Endothelial cell (in vitro differentiated cells): Measurements from ENCODE around the gene GLTPD2. TPM values are rescaled to one million over a fixed set of nuclear protein-coding genes. Genes with fewer than 3 reads are reported as not detected.

Source experiments
- DNase-seq: peaks from one replicate; pipeline ENCODE4 v3.0.0; 2021; ENCODE audit warnings: low spot score
- H3K27ac Mint-ChIP-seq: one replicate; pipeline ENCODE4 v1.8.0; 2021; ENCODE audit warnings: mixed read lengths, inconsistent platforms; ENCODE audit not compliant: unreplicated experiment
- H3K27me3 Mint-ChIP-seq: one replicate; pipeline ENCODE4 v1.8.0; 2021; ENCODE audit warnings: mild to moderate bottlenecking, moderate library complexity, mixed read lengths, inconsistent platforms; ENCODE audit not compliant: unreplicated experiment
- H3K36me3 Mint-ChIP-seq: one replicate; pipeline ENCODE4 v1.8.0; 2021; ENCODE audit warnings: mild to moderate bottlenecking, low read depth, mixed read lengths, inconsistent platforms; ENCODE audit not compliant: unreplicated experiment
- H3K4me1 Mint-ChIP-seq: one replicate; pipeline ENCODE4 v1.8.0; 2021; ENCODE audit warnings: mild to moderate bottlenecking, mixed read lengths, inconsistent platforms; ENCODE audit not compliant: unreplicated experiment
- H3K4me3 Mint-ChIP-seq: one replicate; pipeline ENCODE4 v1.8.0; 2021; ENCODE audit warnings: mild to moderate bottlenecking, mixed read lengths, inconsistent platforms; ENCODE audit not compliant: unreplicated experiment
- H3K9me3 Mint-ChIP-seq: one replicate; pipeline ENCODE4 v1.8.0; 2021; ENCODE audit warnings: mixed read lengths, inconsistent platforms; ENCODE audit not compliant: unreplicated experiment
- total RNA-seq: library from RNA; stranded (reverse); fragmentation: NEBNext Ultra II Directional; extraction: Animal tissue kit (Norgen Biotek cat#: 25700); gene quantifications from one replicate; pipeline ENCODE4 v1.2.1, GENCODE V29; 2021; ENCODE audit not compliant: unreplicated experiment
- TF ChIP-seq, protein P1 (sequence below): fragments of 200-600 bp; sonication (generic); IDR thresholded peaks from one replicate; pipeline ENCODE4 v1.5.0; 2021; ENCODE audit warnings: antibody characterized with exemption; ENCODE audit not compliant: unreplicated experiment

Gene GLTPD2
- total RNA-seq, 1 donor from 2014 or later = not detected

DNA sequence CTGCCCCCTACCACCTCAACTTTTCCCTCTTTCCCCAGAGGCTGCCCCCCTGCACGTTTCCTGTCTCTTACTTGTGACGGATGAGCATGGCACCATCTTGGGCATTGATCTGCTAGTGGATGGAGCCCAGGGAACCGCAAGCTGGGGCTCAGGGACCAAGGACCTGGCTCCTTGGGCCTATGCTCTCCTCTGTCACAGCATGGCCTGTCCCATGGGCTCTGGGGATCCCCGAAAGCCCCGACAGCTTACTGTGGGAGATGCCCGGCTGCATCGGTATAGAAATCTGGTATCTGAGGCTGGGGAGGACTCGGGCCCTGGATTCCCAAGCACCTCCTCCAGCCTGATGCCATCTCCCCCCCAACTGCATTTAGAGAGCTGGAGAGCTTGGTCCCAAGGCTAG, 47.2 kb upstream of the GLTPD2 start:
- Mint-ChIP-seq H3K9me3 (no peaks in the 10 kb centered on the region), H3K27ac (no peak overlapping the region), H3K36me3 (no peaks in the 10 kb centered on the region), H3K4me1 (peaks cover 13% of the 10 kb centered on the region), H3K27me3 (peaks cover 29% of the 10 kb centered on the region), H3K4me3 (no peak overlapping the region)
- DNase-seq = no peak
- TF ChIP-seq, protein P1, sequence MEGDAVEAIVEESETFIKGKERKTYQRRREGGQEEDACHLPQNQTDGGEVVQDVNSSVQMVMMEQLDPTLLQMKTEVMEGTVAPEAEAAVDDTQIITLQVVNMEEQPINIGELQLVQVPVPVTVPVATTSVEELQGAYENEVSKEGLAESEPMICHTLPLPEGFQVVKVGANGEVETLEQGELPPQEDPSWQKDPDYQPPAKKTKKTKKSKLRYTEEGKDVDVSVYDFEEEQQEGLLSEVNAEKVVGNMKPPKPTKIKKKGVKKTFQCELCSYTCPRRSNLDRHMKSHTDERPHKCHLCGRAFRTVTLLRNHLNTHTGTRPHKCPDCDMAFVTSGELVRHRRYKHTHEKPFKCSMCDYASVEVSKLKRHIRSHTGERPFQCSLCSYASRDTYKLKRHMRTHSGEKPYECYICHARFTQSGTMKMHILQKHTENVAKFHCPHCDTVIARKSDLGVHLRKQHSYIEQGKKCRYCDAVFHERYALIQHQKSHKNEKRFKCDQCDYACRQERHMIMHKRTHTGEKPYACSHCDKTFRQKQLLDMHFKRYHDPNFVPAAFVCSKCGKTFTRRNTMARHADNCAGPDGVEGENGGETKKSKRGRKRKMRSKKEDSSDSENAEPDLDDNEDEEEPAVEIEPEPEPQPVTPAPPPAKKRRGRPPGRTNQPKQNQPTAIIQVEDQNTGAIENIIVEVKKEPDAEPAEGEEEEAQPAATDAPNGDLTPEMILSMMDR = no peak

DNA sequence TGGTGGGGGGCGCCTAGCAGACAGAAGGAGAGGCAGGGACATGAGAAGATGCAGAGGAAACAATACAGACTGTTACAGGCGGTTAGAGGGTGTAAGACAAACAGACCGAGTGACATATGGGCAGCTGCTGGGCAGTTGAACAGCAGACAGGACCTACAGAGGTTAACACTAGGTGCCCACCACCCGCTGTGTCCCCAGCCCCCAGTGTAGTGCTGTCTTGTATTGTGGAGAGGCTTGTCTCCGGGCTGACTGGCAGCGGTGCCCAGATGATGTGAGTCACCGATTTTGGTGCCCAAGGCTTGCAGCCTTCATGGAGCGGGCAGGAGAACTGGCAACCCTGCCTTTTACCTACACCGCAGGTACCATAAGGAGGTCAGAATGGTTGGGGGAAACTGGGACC, 46.6 kb upstream of the GLTPD2 start:
- TF ChIP-seq, protein P1 = no peak
- Mint-ChIP-seq H3K27me3 (peaks cover 31% of the 10 kb centered on the region), H3K36me3 (no peaks in the 10 kb centered on the region), H3K9me3 (no peaks in the 10 kb centered on the region), H3K4me1 (peaks cover 13% of the 10 kb centered on the region), H3K27ac (no peak overlapping the region), H3K4me3 (no peak overlapping the region)
- DNase-seq = no peak

DNA sequence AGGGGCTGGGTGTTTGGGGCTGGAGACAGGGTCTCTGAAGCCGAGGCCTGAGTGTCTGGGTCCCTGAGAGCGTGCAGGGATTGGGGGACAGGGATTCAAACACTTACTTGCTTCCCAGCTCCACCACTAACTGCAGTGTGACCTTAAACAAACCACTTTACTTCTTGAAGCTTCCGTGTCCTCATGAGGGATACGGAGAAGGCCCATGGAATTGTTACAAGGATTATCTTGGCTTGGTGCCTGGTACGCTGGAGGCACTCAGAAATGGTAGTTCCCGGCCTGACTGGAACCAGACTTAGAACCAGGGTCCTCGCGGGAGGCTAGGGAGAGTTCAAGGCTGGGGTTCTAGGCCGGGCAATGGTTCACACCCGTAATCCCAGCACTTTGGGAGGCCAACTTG, 46.1 kb upstream of the GLTPD2 start:
- Mint-ChIP-seq H3K36me3 (no peaks in the 10 kb centered on the region), H3K27ac (no peak overlapping the region), H3K9me3 (no peaks in the 10 kb centered on the region), H3K4me1 (peaks cover 13% of the 10 kb centered on the region), H3K27me3 (peaks cover 31% of the 10 kb centered on the region), H3K4me3 (no peak overlapping the region)
- DNase-seq = no peak
- TF ChIP-seq, protein P1 = no peak

DNA sequence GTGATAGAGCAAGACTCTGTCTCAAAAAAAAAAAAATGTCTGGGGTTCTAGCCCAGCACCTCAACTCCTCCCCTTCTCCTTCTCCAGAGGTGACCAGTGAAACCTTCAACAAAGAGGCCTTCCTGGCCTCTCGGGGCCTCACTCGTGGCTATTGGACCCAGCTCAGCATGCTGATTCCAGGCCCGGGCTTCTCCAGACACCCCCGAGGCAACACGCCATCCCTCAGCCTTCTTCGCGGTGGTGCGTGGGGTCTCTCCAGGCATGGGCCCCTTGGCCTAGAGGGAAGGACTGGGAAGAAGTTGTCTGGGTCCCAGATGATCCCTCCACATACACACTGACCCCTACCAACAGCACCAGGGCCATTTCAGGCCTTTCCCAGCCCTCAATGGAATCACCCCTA, 45.5 kb upstream of the GLTPD2 start:
- Mint-ChIP-seq H3K9me3 (no peaks in the 10 kb centered on the region), H3K36me3 (no peaks in the 10 kb centered on the region), H3K27me3 (peaks cover 29% of the 10 kb centered on the region), H3K4me1 (peaks cover 17% of the 10 kb centered on the region), H3K27ac (no peak overlapping the region), H3K4me3 (no peak overlapping the region)
- DNase-seq = no peak
- TF ChIP-seq, protein P1 = no peak

DNA sequence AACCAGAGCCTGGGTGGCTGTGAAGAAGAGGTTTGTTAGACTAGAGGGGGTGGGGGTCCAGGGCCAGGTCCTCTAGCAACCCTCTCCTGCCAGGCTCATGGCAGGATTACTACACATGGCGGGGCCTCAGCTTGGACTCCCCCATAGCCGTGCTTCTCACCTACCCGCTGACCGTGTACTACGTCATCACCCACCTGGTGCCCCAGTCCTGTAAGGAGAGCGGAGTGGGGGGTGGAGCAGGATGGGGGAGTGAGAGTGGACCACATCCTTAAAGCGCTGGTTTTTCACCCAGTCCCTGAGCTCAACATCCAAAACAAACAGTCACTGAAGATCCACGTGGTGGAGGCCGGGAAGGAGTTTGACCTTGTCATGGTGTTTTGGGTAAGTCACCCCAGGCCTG, 44.9 kb upstream of the GLTPD2 start:
- Mint-ChIP-seq H3K9me3 (no peaks in the 10 kb centered on the region), H3K27me3 (peaks cover 28% of the 10 kb centered on the region), H3K27ac (no peak overlapping the region), H3K4me3 (no peak overlapping the region), H3K4me1 (peaks cover 18% of the 10 kb centered on the region), H3K36me3 (no peaks in the 10 kb centered on the region)
- TF ChIP-seq, protein P1 = no peak
- no peak for DNase-seq
